Hepatocyte (in vitro differentiated cells): ENCODE results near the gene HIP1. TPM values are rescaled to one million over a fixed set of nuclear protein-coding genes. Genes with fewer than 3 reads are reported as not detected.

Experiments
- DNase-seq: peaks from one replicate; pipeline ENCODE4 v3.0.0-alpha.2; 2016; ENCODE audit warnings: low spot score
- H2AFZ ChIP-seq: fragments of 200-600 bp; sonication (generic); 2 replicates; pipeline ENCODE4 v1.6.0; 2016; ENCODE audit warnings: antibody characterized with exemption, mild to moderate bottlenecking
- H3K27ac ChIP-seq: fragments of 200-600 bp; sonication (generic); 2 replicates; pipeline ENCODE4 v1.5.1; 2016; ENCODE audit warnings: mild to moderate bottlenecking
- H3K27me3 ChIP-seq: fragments of 200-600 bp; sonication (generic); 2 replicates; pipeline ENCODE4 v1.6.1; 2016
- H3K36me3 ChIP-seq: fragments of 200-600 bp; sonication (generic); replicated peaks from 2 replicates; pipeline ENCODE4 v1.5.1; 2016; ENCODE audit warnings: low read depth; ENCODE audit not compliant: insufficient read depth
- H3K4me1 ChIP-seq: fragments of 200-600 bp; sonication (generic); 2 replicates; pipeline ENCODE4 v1.5.1; 2016; ENCODE audit warnings: mild to moderate bottlenecking, moderate library complexity; ENCODE audit not compliant: insufficient read depth
- H3K4me2 ChIP-seq: fragments of 200-600 bp; sonication (generic); 2 replicates; pipeline ENCODE4 v1.6.0; 2016
- H3K4me3 ChIP-seq: fragments of 200-600 bp; sonication (generic); 2 replicates; pipeline ENCODE4 v1.5.1; 2016; ENCODE audit warnings: mild to moderate bottlenecking
- H3K79me2 ChIP-seq: fragments of 200-600 bp; sonication (generic); 2 replicates; pipeline ENCODE4 v1.6.0; 2017; ENCODE audit warnings: mild to moderate bottlenecking
- H3K9me2 ChIP-seq: fragments of 200-600 bp; sonication (generic); replicated peaks from 2 replicates; pipeline ENCODE4 v1.6.0; 2017; ENCODE audit warnings: mild to moderate bottlenecking; ENCODE audit not compliant: insufficient read depth
- H3K9me3 ChIP-seq: fragments of 200-600 bp; sonication (generic); 2 replicates; pipeline ENCODE4 v1.5.1; 2016; ENCODE audit warnings: low read depth, mild to moderate bottlenecking
- H4K20me1 ChIP-seq: fragments of 200-600 bp; sonication (generic); 2 replicates; pipeline ENCODE4 v1.6.0; 2016; ENCODE audit warnings: mild to moderate bottlenecking; ENCODE audit not compliant: insufficient read depth, poor library complexity, severe bottlenecking
- CTCF ChIP-seq: fragments of 200-600 bp; sonication (generic); IDR thresholded peaks from 2 replicates; pipeline ENCODE4 v1.5.1; 2016; ENCODE audit warnings: antibody characterized with exemption, mild to moderate bottlenecking; ENCODE audit not compliant: poor library complexity
- EZH2 ChIP-seq: fragments of 200-600 bp; sonication (generic); IDR thresholded peaks from 2 replicates; pipeline ENCODE4 v1.6.1; 2016; ENCODE audit warnings: antibody characterized with exemption, mild to moderate bottlenecking, borderline replicate concordance
- EZH2phosphoT487 ChIP-seq: fragments of 200-600 bp; sonication (generic); IDR thresholded peaks from one replicate; pipeline ENCODE4 v1.6.1; 2018; ENCODE audit warnings: antibody characterized with exemption, mild to moderate bottlenecking, low read depth, moderate library complexity; ENCODE audit not compliant: unreplicated experiment, severe bottlenecking
- WGBS: methylation state at CpG from one replicate; pipeline ENCODE4 v1.1.6; 2016; ENCODE audit warnings: low lambda C conversion rate; ENCODE audit errors: missing lambda C conversion rate; 5-methylcytosine and 5-hydroxymethylcytosine counted together
- polyA plus RNA-seq: library from polyadenylated mRNA; unstranded; fragments of >200 nt; fragmentation: Nextera tagmentation; extraction: Ambion mirVana; gene quantifications from 2 replicates; pipeline ENCODE4 v1.2.1, GENCODE V29; 2016
- total RNA-seq: library from RNA; depleted of rRNA; stranded (reverse); fragments of >200 nt; gene quantifications from 2 replicates; pipeline ENCODE4 v1.2.3, GENCODE V29; 2014

The HIP1 gene
- total and polyA plus RNA-seq, 2 experiments from 2014 or later: 8.3 to 14.5 TPM

- Histone ChIP-seq H3K4me2 (peak overlapping the region; percentile 3), H3K4me3 (no peak overlapping the region), H3K4me1 (no peaks in the 10 kb centered on the region), H3K27ac (no peak overlapping the region), H3K79me2 (peaks cover 3% of the 10 kb centered on the region), H3K27me3 (peaks cover 15% of the 10 kb centered on the region), H2AFZ (no peak overlapping the region), H3K9me2 (no peaks in the 10 kb centered on the region), H3K36me3 (no peaks in the 10 kb centered on the region), H4K20me1 (no peaks in the 10 kb centered on the region), H3K9me3 (no peaks in the 10 kb centered on the region)
- TF ChIP-seq EZH2phosphoT487 (no peak), EZH2 (no peak), CTCF (no peak)
- WGBS: 43% methylated on average over 13 of the region's 13 CpGs
- DNase-seq: peak; percentile 51
Measured at GRCh38 chr7:75740846-75741497, 2.2 kb upstream of the HIP1 start.

DNA sequence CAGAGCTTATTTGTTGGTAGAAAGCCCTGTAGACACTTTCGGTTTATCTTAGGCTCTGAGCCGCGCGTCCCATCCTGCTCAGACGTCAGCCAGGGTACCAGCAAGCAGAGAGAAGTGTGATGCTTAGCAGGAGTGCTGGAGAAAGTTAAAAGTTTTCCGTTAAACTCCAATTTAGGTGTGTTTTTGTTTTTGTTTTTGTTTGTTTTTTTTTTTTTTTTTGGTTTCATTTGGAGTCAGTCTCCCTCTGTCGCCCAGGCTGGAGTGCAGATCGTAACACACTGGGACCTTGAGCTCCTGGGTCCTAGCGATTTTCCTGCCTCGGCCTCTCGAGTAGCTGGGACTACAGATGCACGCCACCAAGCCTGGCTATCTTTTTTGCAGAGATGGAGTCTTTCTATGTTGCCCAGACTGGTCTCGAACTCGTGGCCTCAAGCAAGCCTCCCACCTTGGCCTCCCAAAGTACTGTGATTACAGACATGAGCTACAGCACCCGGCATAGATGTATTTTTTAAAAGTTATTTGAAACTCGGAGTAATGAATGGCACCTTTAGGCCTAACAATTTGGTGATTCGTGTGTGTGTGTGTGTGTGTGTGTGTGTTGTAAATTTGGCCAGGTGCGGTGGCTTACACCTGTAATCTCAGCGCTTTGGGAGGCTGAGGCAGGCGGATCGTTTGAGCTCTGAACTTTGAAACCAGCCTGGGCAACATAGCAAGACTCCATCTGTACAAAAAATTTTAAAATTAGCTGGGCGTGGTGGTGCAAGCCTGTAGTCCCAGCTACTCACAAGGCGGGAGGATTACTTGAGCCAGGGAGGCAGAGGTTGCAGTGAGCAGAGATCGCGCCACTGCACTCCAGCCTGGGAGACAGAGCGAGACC is 1.3 kb upstream of the HIP1 start:
- no peaks in the 10 kb centered on the region for H3K36me3 ChIP-seq
- H3K79me2 ChIP-seq: peaks cover 7% of the 10 kb centered on the region
- 65% methylated on average over 26 of the region's 26 CpGs for WGBS
- peaks cover 15% of the 10 kb centered on the region for H3K27me3 ChIP-seq
- H3K4me3 ChIP-seq: peak overlapping the region; percentile 72
- peak overlapping the region; percentile 73 for H3K27ac ChIP-seq
- DNase-seq: no peak
- H3K9me3 ChIP-seq: no peaks in the 10 kb centered on the region
- peak overlapping the region; percentile 92 for H2AFZ ChIP-seq
- peak overlapping the region; percentile 94 for H3K4me2 ChIP-seq
- H3K4me1 ChIP-seq: no peaks in the 10 kb centered on the region
- TF ChIP-seq EZH2 (no peak), EZH2phosphoT487 (no peak), CTCF (no peak)
- H4K20me1 ChIP-seq: no peaks in the 10 kb centered on the region
- H3K9me2 ChIP-seq: no peaks in the 10 kb centered on the region

GRCh38 chr7:75738975-75739795 is 444 bp upstream of the HIP1 start:
- Histone ChIP-seq H3K27me3 (peaks cover 15% of the 10 kb centered on the region), H3K79me2 (peaks cover 8% of the 10 kb centered on the region), H4K20me1 (no peaks in the 10 kb centered on the region), H3K4me1 (no peaks in the 10 kb centered on the region), H3K9me2 (no peaks in the 10 kb centered on the region), H3K4me2 (peak overlapping the region; percentile 97), H3K27ac (peak overlapping the region; percentile 73), H3K4me3 (peak overlapping the region; percentile 72), H2AFZ (peak overlapping the region; percentile 92), H3K9me3 (no peaks in the 10 kb centered on the region), H3K36me3 (no peaks in the 10 kb centered on the region)
- WGBS: 0% methylated on average over 26 of the region's 89 CpGs
- TF ChIP-seq CTCF: no peak
- TF ChIP-seq EZH2: no peak
- TF ChIP-seq EZH2phosphoT487: no peak
- peak; percentile 100 for DNase-seq
